Keratinocyte (primary cell): Measurements from ENCODE around the gene EDC4. TPM values are rescaled to one million over a fixed set of nuclear protein-coding genes. Genes with fewer than 3 reads are reported as not detected.

Experiments
- DNase-seq: peaks from one replicate; pipeline ENCODE4 v3.0.0-alpha.2; 2011; ENCODE audit warnings: low read depth, missing footprints, low spot score
- FAIRE-seq: peaks from 2 replicates; lab custom pipeline; 2011; peaks lifted over from hg19 to GRCh38; lab: Jason Lieb, UNC
- H2AFZ ChIP-seq: 2 replicates; pipeline ENCODE4 v1.6.0; 2012; ENCODE audit warnings: low read length, control low read depth, inconsistent platforms; ENCODE audit not compliant: control insufficient read depth
- H3K27ac ChIP-seq: 2 replicates; pipeline ENCODE4 v1.5.1; 2011; ENCODE audit warnings: low read length; ENCODE audit not compliant: control insufficient read depth, insufficient read depth
- H3K27me3 ChIP-seq: 3 replicates; pipeline ENCODE4 v1.6.0; 2011; ENCODE audit warnings: low read length; ENCODE audit not compliant: control insufficient read depth, insufficient read depth; ENCODE audit errors: extremely low read depth
- H3K36me3 ChIP-seq, 2 experiments: 2 replicates in 1 of 2; 3 replicates in 1 of 2; pipeline ENCODE4 v1.5.1; 2011; ENCODE audit warnings: low read length in 2 of 2, mild to moderate bottlenecking in 1 of 2; ENCODE audit not compliant: control insufficient read depth in 2 of 2, insufficient read depth in 2 of 2; ENCODE audit errors: extremely low read depth in 1 of 2
- H3K4me1 ChIP-seq: 3 replicates; pipeline ENCODE4 v1.5.1; 2011; ENCODE audit warnings: low read length; ENCODE audit not compliant: control insufficient read depth, insufficient read depth; ENCODE audit errors: extremely low read depth
- H3K4me2 ChIP-seq: 3 replicates; pipeline ENCODE4 v1.6.0; 2011; ENCODE audit warnings: low read depth, low read length; ENCODE audit not compliant: control insufficient read depth, insufficient read depth; ENCODE audit errors: extremely low read depth
- H3K4me3 ChIP-seq, 3 experiments: fragments of 200-600 bp in 1 of 3; sonication (generic) in 1 of 3; 2 replicates in 2 of 3; 3 replicates in 1 of 3; pipeline ENCODE4 v1.5.1; 2011 to 2016; ENCODE audit warnings: low read length in 3 of 3, mild to moderate bottlenecking in 3 of 3, control low read depth in 2 of 3, inconsistent platforms in 1 of 3, low read depth in 1 of 3, mixed read lengths in 1 of 3, mixed run types in 1 of 3, moderate library complexity in 1 of 3; ENCODE audit not compliant: control insufficient read depth in 2 of 3, insufficient read depth in 2 of 3; ENCODE audit errors: extremely low read depth in 1 of 3
- H3K79me2 ChIP-seq: 2 replicates; pipeline ENCODE4 v1.6.0; 2012; ENCODE audit warnings: low read length; ENCODE audit not compliant: control insufficient read depth, insufficient read depth
- H3K9ac ChIP-seq: 3 replicates; pipeline ENCODE4 v1.6.0; 2011; ENCODE audit warnings: low read length; ENCODE audit not compliant: control insufficient read depth, insufficient read depth; ENCODE audit errors: extremely low read depth
- H3K9me1 ChIP-seq: 3 replicates; pipeline ENCODE4 v1.6.0; 2011; ENCODE audit warnings: low read length; ENCODE audit not compliant: control insufficient read depth, insufficient read depth; ENCODE audit errors: extremely low read depth
- H3K9me3 ChIP-seq: 2 replicates; pipeline ENCODE4 v1.5.1; 2012; ENCODE audit warnings: low read depth, low read length; ENCODE audit not compliant: control insufficient read depth
- H4K20me1 ChIP-seq: 3 replicates; pipeline ENCODE4 v1.6.0; 2011; ENCODE audit warnings: low read length; ENCODE audit not compliant: control insufficient read depth, insufficient read depth; ENCODE audit errors: extremely low read depth
- CTCF ChIP-seq, 3 experiments: IDR thresholded peaks in 1 of 3; conservative IDR thresholded peaks in 1 of 3; optimal IDR thresholded peaks in 1 of 3; 2 replicates in 2 of 3; 3 replicates in 1 of 3; pipeline versions ENCODE3 to v1.5.1; 2011; ENCODE audit warnings: low read length in 3 of 3, mild to moderate bottlenecking in 3 of 3, moderate library complexity in 2 of 3, control low read depth in 1 of 3, inconsistent platforms in 1 of 3; ENCODE audit not compliant: insufficient read depth in 2 of 3; ENCODE audit errors: extremely low read depth in 1 of 3
- EZH2 ChIP-seq: IDR thresholded peaks from one replicate; pipeline ENCODE4 v1.6.1; 2012; ENCODE audit warnings: inconsistent platforms, mild to moderate bottlenecking, low read length, moderate library complexity
- dilution Hi-C: fragments of 300-500 bp; cut with MboI; formaldehyde crosslinking; loops from one replicate; pipeline ENCODE4 v1.7.0; 2020; ENCODE audit warnings: low sequenced_read_pairs; ENCODE audit not compliant: extremely low pct_ligation_motif_present
- polyA plus RNA-seq, 5 experiments: library from polyadenylated mRNA; depleted of rRNA in 3 of 5; stranded (reverse) in 3 of 5; stranded (forward) in 1 of 5; unstranded in 1 of 5; fragments of >200 nt; gene quantifications; 1 replicate in 1 of 5; 2 replicates in 3 of 5; 3 replicates in 1 of 5; pipeline versions ENCODE4 v1.2.1 to v1.2.3, GENCODE V29; 2011 to 2012; ENCODE audit warnings: missing spikeins in 2 of 5, low read depth in 1 of 5, low replicate concordance in 1 of 5

The EDC4 gene
- polyA plus RNA-seq, 1 donor (not counting 4 experiments of a cell fraction or from before 2014, with no cell fraction given): 16.7 TPM

- Histone ChIP-seq H2AFZ (no peak overlapping the region), H3K9me1 (peaks cover 5% of the 10 kb centered on the region), H3K4me3 (no peak overlapping the region), H3K27ac (peak overlapping the region; percentile 97), H3K36me3 (peaks cover 5 to 33% of the 10 kb centered on the region in 2 experiments), H3K9ac (peak overlapping the region; percentile 53), H3K79me2 (peaks cover 92% of the 10 kb centered on the region), H3K4me1 (peaks cover 32% of the 10 kb centered on the region), H3K9me3 (no peaks in the 10 kb centered on the region), H3K4me2 (peak overlapping the region; percentile 1), H3K27me3 (no peaks in the 10 kb centered on the region), H4K20me1 (peaks cover 35% of the 10 kb centered on the region)
- DNase-seq (no peak), FAIRE-seq (no peak)
- TF ChIP-seq EZH2: no peak
- TF ChIP-seq CTCF (optimal IDR thresholded peaks at IDR 0.05 in 1 of 3, IDR thresholded peaks at IDR 0.05 in 1 of 3, conservative IDR thresholded peaks at IDR 0.05 in 1 of 3; ENCODE audit: extremely low read depth in 1 of 3, insufficient read depth in 2 of 3, low read length in 3 of 3): no peak
- dilution Hi-C loops: no loop called here
Measured at GRCh38 chr16:67856927-67857546, 15.8 kb upstream of the EDC4 start.

GRCh38 chr16:67857547-67858233 is 15.2 kb upstream of the EDC4 start:
- peak overlapping the region; percentile 97 for H3K27ac ChIP-seq
- peaks cover 7% of the 10 kb centered on the region for H3K9me1 ChIP-seq
- H3K4me3 ChIP-seq: no peak overlapping the region
- peaks cover 33% of the 10 kb centered on the region for H3K4me1 ChIP-seq
- H3K79me2 ChIP-seq: peaks cover 94% of the 10 kb centered on the region
- FAIRE-seq (peak; percentile 58), DNase-seq (no peak)
- peaks cover 40% of the 10 kb centered on the region for H4K20me1 ChIP-seq
- H3K36me3 ChIP-seq: peaks cover 5 to 38% of the 10 kb centered on the region in 2 experiments
- H3K27me3 ChIP-seq: no peaks in the 10 kb centered on the region
- peak overlapping the region; percentile 1 for H3K4me2 ChIP-seq
- no peak overlapping the region for H2AFZ ChIP-seq
- peak overlapping the region; percentile 75 for H3K9ac ChIP-seq
- dilution Hi-C loops: no loop called here
- TF ChIP-seq CTCF (optimal IDR thresholded peaks at IDR 0.05 in 1 of 3, IDR thresholded peaks at IDR 0.05 in 1 of 3, conservative IDR thresholded peaks at IDR 0.05 in 1 of 3; ENCODE audit: extremely low read depth in 1 of 3, insufficient read depth in 2 of 3, low read length in 3 of 3) (no peak), EZH2 (no peak)
- no peaks in the 10 kb centered on the region for H3K9me3 ChIP-seq
